HG02981 (cell line): ENCODE data around the gene NLGN4Y.

Source experiments
- ATAC-seq: cut with Tn5 transposase; IDR thresholded peaks from one replicate; pipeline ENCODE4 v1.9.1; 2021; ENCODE audit warnings: mild to moderate bottlenecking, moderate library complexity; ENCODE audit not compliant: unreplicated experiment

Gene NLGN4Y

DNA sequence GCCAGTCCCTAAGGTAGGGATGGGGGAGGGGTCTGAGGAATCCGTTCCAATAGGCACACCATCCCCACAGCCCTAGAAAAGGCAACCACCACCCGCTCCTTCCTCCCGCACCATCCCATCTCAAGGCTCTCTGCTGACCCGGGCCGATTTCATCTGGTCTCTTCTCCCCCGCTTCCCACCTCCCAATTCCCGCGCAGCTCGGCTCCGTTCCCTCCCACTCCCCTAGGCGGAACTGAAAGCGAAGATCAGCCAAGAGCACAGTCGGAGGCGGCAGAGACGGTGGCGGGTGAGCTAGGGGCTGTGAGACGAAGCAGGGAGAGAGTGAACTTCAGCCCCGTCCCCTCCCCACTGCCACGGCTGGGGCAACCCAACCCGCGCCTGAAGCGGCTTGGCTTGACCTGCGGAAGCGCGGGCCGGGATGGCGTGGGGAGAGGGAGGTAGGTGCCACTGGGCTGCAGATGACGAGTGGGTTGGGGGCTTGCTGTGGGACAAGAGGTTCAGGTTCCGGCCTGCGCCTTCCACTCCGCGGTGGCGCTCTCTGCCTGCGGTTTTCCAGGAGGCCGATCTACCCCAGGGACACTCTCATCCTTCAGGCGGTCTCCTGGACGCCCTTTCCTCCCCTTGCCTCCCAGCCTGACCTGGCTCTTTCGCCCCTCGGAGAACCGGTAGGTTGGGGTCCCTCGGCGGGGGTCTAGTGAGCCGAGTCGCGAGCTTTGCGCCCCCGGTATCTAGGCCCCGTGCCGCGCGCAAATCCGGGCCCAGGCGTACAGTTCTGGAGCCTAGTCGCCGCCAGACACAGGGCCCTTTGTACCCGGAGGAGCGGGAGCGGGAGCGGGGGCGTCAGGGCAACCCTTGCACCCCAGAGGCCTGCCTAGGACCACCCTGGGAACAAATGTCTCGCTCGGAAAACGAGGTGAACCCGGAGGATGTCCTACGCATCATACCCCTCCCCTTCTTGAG, at the start of gene NLGN4Y:
Gene NLGN4Y, plus strand, starts transcription at position 258 of the 960 bp plus-strand sequence. CDS start 97,591 bp downstream, outside the sequence.
- ATAC-seq: peak; percentile 71

DNA sequence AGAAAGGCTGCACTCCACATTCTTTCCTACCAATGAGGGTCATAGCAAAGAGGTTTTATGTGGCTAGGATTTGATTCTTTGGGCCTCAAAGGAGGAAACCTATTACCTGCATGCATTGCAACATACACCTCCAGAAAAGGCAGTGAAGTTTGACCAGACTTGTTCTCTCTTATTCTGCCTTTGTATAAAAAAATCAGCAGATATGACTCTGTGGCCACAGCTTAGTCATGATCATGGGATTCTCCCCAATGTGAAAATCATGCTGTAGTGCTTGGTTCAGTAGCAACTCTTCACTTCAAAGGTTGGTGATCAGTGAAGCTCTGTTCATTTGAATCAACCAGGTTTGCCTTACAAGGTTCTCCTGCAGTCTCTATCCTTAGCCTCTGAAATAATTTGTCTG, 38.4 kb upstream of the NLGN4Y start:
- ATAC-seq: no peak

DNA sequence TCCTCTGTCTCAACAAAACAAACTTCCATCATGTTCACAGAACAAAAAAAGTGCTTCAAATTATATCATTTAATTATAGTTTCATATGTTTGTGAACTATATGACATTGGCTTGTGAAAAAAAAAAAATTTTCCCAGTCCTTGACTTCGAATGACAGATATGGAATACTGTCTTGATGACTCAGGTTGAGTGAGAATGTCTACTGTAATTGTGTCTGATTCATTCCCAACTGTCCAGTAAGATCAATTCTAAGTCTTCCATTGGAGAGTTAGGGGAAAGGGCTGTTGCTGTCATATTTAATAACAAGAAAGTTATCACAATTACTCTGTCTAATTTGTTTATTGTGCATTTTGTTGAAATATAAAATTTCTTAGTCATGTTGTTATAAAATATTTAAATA, 34.1 kb upstream of the NLGN4Y start:
- no peak for ATAC-seq

DNA sequence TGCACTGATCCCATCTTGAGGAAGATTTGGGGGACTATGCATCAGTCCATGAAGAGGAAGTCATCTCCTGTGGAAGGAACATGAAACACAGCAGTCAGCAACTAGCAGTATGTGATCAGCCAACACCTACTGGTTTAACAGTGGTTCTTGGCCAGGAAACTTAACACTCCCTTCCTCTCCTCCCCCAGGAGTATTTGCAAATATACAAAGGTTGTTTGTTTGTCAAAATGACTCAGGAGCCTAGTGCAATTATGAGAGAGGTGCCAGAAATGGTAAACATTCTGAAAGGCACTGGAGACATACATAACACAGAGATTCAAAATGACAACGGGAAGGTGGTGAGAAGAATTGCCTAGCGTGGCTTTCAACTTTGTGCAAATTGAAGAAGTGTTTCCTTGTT, 26.3 kb upstream of the NLGN4Y start:
- ATAC-seq: no peak

DNA sequence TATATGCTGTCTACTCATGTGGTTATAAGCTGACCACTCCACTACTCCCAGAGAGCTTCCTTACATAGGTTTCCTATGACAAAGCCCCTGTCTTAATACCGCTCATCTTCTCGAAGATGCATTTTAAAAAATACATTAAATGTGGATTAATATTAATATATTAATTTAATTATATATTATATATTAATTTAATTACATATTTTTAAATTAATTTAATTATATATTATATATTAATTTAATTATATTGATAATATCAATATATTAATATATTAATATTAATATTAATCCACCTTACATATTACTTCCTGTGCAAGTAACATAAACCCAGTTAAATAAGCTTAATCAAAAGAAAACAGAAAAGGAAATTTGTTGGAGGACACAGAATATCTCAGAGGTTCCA, 19.7 kb upstream of the NLGN4Y start:
- no peak for ATAC-seq

DNA sequence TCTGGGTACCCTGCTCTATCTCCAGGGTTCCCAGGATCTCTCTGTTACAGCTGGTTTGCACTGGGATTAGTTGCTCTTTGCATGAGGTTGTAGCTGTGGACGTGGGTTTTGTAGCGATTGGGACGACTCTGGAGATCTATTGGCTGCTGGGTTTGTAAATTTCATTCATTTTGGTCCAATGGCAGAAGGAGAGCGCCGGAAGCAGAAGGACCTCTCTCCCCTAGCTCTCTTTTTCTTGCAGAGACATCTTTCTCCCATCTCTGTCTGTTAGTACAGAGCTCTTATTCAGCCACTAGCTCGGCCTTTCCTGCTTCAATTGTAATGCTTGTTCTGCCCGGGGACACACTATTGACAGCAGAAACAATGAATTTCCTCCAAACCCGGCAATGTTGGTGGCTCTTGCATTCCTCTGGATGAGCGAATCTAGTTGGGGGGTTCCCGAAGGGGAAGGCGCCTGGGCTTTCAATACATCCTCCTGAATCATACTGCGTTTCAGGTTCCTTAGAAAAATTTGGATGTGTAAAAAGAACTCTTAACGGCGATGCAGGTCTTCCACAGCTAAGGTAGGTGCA, 1.9 kb upstream of the NLGN4Y start:
- ATAC-seq: no peak

DNA sequence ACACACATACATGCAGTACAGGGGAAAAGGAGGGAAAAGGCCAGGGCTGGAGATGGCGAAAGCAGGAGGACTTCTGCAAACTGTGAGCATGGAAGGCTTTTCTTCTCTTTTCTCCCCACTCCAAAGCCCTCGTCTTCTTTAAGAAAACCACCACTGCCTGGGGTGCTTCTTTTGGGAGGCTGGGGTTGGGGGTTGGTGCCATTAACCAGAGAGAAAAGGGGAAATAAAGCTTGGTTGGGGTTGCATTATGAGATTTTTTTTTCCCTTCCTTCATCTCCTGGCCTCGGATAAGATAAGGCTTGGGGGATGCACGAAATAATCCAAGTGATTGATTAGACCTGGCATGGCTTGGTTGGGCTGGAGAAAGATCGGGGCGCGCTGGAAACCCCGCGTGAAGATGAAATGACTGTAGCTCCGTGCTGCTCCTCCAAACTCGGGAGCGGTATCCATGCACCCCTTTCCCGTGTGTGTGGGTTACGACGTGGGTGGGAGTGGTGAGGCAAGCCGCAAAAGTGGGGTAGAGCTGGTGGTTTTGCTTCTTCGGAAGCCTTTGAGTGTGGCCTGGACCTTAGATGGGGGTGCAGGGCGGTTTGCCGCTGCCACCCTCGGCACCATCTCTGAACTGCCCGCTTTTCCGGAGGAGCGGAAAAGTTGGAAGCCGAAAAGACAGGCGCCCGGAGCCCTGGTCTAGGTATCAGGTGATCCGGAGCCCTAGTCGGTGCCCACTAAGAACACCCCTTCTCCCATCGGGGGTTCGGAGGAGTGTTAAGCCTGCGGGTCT, 648 bp upstream of the NLGN4Y start:
- ATAC-seq: peak; percentile 5

DNA sequence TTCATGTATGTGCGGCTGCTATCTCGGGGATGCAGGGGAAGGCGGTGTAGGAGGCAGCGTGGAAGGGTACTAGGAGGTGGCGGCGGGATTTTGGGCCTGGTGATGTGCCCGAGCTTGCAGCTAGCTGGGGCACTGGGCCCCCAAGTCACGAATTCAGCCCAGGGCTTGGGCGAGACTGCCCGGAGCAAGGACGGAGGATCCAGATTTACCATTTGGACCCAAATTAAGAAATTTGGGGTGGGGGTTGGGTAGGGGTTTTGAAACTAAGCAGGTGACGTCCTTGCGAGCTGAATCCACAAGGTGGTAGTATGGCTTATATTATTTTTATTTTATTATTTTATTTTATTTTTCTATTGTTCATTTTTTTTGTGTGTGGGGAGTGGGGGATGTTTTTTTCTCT, 986 bp downstream of the NLGN4Y start:
- no peak for ATAC-seq

DNA sequence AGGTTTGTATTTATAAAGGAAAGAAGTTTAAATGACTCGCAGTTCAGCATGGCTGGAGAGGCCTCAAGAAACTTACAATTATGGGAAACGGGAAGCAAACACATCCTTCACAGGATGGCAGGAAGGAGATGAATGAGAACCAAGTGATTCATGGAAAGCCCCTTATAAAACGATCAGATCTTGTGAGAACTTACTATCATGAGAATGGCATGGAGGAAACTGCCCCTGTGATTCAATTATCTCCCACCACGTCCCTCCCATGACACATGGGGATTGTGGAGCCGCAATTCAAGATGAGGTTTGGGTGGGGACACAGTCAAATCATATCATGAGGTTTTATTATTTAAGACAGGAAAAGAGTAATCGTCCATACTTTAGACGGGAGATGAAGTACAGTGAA, 4.0 kb downstream of the NLGN4Y start:
- no peak for ATAC-seq

DNA sequence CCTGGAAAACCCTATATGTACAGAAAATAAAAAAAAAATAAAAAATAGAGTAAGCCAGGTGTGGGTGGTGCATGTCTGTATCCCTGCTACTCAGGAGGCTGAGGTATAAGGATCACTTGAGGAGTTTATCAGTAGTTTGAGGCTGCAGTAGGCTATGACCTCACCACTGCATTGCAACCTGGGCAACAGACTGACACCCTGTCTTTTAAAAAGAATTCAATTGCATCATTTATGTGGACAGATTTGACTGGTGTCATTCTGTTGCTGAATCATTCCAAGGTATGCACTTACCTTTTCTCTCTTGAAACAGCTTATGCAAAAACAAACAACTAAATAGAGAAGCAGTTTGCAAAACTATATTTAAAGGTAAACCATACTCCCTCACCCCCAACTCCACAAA, 12.4 kb downstream of the NLGN4Y start:
- no peak for ATAC-seq

DNA sequence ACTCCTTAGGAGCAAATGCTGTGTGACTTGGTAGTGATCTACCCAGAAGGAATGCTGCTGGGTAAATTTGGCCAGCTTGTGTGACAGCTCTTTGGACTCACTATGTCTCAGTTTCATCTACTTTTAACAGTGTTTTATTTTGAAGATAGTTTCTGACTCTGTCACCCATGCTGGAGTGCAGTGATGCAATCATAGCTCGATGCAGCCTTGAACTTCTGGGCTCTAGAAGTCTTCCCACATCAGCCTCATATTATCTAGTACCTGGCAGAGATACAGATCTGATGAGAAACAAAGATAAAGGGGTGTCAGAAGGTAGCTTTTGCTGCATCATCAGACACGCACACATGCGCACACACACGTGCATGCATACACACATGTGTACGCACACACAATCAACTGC, 19.2 kb downstream of the NLGN4Y start:
- no peak for ATAC-seq

DNA sequence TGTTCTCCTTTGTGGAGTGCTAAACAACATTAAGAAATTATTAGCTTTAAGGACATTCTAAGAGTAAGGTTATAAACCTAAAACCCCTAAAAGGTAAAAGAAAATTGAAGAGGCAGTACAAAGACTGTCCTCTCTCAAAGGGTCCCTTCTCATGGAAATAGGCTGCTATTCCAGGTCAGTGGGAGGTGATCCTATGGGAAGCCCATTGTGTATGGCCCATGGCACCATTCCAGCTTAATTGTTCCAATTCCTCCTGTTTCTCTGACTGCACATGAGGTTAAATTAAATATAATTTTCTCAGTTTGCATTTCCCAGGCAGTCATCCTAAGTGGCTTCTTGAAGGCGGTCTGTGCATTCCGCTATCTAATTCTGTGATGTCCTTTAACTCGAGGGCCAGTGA, 57.0 kb downstream of the NLGN4Y start:
- no peak for ATAC-seq

DNA sequence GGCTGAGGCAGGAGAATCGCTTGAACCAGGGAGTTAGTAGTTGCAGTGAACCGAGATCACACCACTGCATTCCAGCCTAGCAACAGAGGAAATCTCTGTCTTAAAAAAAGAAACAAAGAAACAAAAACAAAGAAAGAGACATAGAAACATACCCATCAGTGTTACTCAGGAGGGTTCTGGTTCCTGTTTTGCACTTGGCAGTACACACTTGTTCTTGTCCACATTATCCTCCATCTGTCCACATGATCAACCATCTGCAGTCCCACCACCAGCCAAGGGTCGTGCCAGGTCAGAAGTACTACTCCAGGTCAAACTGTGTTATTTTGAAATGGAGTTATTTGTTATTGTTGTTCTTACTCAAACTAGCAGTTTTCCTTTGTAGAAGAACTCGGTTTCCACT, 62.4 kb downstream of the NLGN4Y start:
- ATAC-seq: no peak

DNA sequence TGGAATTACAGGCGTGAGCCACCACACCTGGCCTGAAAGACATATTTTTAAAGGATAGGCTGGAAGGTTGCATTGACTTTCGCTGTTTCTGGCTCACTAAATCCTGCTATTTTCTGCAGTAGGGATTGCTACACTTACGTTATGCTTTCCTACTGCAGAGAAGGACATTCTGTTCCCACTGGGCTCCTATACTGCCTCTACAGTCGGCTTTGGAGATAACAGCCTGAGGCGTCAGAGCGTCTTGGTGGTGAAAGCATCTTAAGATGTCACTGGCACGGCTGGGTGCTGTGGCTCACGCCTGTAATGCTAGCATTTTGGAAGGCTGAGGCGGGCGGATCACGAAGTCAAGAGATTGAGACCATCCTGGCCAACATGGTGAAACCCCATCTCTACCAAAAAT, 77.0 kb downstream of the NLGN4Y start:
- ATAC-seq: no peak

DNA sequence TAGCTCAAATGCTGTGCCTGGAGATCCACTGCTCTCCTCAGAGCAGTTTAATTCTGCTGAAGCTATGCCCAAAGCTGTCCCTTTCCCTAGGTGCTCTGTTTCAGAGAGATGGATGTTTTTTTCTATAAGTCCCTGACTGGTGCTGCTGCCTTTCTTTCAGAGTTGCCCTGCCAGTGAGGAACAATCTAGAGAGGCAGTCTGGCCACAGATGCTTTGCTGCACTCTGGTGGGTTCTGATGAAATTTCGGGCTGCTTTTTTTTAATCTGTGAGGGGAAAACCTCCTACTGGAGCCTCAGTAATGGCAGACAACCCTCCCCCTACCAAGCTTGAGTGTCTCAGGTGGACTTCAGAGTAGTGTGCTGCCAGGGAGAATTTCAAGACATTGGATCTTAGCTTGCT, 93.3 kb downstream of the NLGN4Y start:
- ATAC-seq: no peak

DNA sequence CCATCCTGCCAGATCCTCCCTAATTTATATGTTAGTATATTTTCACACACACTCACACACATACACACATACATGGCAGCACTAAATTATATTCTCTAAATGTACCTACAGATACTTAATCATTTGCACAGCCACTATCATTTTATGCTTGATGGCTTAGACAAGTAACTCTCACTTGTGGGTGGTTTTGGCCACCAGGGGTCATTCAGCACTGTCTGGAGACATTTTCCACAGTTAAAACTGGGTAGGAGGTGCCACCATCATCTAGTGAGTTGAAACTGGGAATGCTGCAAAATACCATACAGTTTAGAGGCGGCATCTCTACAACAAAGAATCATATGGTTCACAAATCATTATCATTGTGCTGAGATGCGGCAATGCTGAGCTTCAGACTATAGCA, 94.2 kb downstream of the NLGN4Y start:
- ATAC-seq: no peak

DNA sequence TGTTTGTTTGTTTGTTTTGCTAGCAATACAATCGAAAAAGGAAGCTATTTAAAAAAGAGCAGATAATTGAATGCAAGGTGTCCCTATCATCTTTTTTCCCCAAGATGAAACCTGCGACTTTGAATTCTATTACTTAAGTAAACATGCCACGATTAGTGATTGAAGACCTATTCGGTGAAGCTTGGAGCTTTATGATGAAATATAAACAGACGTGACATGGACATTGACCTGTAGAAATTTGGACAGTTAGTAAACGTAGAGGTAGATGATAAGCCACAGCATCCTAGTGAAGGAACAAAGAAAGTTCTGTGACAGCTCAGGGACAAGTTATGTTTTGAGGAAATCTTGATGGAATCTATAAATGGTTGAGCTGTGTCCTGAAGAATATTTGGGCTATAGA, 103.9 kb downstream of the NLGN4Y start:
- no peak for ATAC-seq

DNA sequence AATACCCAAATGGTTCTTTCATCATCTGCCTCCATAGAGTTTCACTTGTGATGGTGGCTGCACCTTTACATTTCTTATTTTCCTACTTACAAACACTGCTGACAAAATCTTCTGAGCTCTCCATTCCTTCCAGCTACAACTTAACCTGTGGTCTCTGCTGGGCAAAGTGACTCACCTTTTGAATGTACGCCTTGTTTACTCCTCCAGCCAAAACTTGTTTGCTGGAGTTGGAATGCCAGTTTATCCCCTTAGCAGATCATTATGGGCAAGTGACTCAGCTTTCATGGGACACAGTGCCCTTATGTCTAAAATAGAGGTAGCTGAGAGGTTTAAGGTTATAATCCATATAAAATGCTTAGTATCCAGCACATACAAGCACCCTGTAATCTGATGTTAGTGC, 107.3 kb downstream of the NLGN4Y start:
- ATAC-seq: no peak

DNA sequence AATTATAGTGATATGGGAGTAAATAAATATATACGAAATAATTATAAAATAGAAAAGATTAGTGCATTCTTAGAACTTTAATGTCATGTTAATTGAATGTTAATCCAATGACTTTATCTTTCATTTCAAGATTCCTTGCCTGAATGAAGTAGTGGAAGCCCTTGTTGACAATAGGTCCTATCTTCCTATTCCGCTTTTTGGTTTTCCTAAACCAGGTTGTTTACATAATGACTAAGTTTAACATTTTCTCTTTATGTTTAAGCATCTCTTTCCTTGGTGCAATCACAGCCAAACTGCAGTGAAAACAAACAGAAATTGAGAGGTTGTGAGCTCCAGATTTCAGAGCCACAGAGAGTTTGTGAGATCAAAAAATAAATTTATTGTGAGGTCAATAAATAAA, 109.4 kb downstream of the NLGN4Y start:
- ATAC-seq: no peak

DNA sequence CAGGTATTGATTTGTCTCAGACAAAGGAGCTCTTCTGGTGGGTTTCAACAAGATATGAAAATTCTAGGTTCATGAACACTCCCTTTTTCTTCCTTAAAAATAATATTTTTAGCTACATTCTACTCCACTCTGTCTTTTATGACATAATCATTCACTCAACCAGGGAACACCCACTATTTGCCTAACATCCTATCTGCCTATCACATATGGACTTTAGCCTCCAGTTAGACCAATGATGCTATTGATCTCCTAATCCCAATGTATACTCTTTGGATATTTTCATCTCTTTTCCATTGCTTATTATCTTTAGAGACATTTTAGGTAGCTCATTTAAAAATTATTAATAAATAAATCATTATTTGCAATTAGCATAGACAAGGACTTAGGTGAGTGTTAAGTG, 110.6 kb downstream of the NLGN4Y start:
- ATAC-seq: no peak

DNA sequence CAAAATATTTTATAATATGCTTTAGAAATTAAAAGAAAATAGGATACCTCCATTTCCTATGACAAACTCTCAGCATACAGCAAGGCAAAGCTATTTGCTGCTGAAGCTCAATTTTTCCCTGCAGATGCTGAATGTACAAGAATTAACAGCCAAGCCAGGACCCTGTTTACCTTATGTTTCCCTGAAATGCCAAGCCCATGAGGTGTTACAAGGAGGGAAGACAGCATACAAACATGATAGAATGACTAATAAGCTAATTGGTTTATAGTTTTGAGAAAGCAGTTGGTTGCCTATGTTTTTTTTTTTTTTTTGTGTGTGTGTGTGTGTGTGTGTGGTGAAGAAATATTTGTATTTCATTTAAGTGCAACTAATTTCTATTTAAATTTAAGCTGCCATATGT, 113.2 kb downstream of the NLGN4Y start:
- no peak for ATAC-seq

DNA sequence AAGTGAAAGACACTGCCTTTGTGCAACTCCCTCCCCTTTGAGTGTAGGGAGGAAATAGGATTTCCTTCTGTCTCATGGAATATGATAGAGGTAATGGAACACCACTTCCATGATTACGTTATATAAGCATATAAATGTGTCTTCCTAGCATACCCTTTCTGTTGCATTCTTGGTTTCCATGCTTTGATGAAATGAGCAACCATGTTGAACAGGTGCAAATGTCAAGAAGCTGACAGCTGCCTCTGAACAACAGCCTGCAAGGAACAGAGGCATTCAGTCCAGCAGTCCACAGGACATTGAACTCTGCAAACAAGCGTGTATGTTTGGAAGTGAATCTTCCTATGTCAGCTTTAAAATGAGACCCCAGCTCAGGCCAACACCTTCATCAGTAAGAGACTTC, 117.5 kb downstream of the NLGN4Y start:
- ATAC-seq: no peak
